HEK293 (cell line): ENCODE data around the gene EIF5A.

ENCODE experiments used
- EGR2 ChIP-seq: fragments of 450-650 bp; formaldehyde crosslinking; IDR thresholded peaks from 2 replicates; pipeline ENCODE4 v1.5.1; 2016; ENCODE audit warnings: low read depth, missing biosample characterization, missing genetic modification characterization
- GLIS2 ChIP-seq: fragments of 450-650 bp; formaldehyde crosslinking; IDR thresholded peaks from 2 replicates; pipeline ENCODE4 v1.5.1; 2016; ENCODE audit warnings: missing biosample characterization, missing genetic modification characterization
- MEIS1 ChIP-seq: sonication (generic); formaldehyde crosslinking; IDR thresholded peaks from 2 replicates; pipeline ENCODE4 v1.8.1; 2022; ENCODE audit warnings: missing genetic modification reagents, mild to moderate bottlenecking, borderline replicate concordance
- PATZ1 ChIP-seq: fragments of 450-650 bp; formaldehyde crosslinking; IDR thresholded peaks from 2 replicates; pipeline ENCODE4 v1.5.1; 2016; ENCODE audit warnings: missing biosample characterization, missing genetic modification characterization
- YY2 ChIP-seq: fragments of 450-650 bp; formaldehyde crosslinking; IDR thresholded peaks from 2 replicates; pipeline ENCODE4 v1.5.1; 2016; ENCODE audit warnings: missing biosample characterization, missing genetic modification characterization
- ZBTB10 ChIP-seq: fragments of 450-650 bp; formaldehyde crosslinking; IDR thresholded peaks from 2 replicates; pipeline ENCODE4 v1.5.1; 2016; ENCODE audit warnings: missing biosample characterization, missing genetic modification characterization
- ZBTB26 ChIP-seq: fragments of 450-650 bp; formaldehyde crosslinking; optimal IDR thresholded peaks from 2 replicates; pipeline ENCODE3; 2016; ENCODE audit warnings: missing biosample characterization, mild to moderate bottlenecking, missing genetic modification characterization
- ZBTB49 ChIP-seq: fragments of 450-650 bp; formaldehyde crosslinking; IDR thresholded peaks from 2 replicates; pipeline ENCODE4 v1.5.1; 2016; ENCODE audit warnings: missing biosample characterization, missing genetic modification characterization, low read depth
- ZBTB6 ChIP-seq: fragments of 450-650 bp; formaldehyde crosslinking; IDR thresholded peaks from 2 replicates; pipeline ENCODE4 v1.5.1; 2017; ENCODE audit warnings: missing biosample characterization, missing genetic modification characterization
- ZEB2 ChIP-seq: fragments of 450-650 bp; formaldehyde crosslinking; IDR thresholded peaks from 2 replicates; pipeline ENCODE4 v1.5.1; 2016; ENCODE audit warnings: missing biosample characterization, missing genetic modification characterization
- ZNF10 ChIP-seq: fragments of 450-650 bp; formaldehyde crosslinking; IDR thresholded peaks from 2 replicates; pipeline ENCODE4 v1.5.1; 2017; ENCODE audit warnings: missing biosample characterization, missing genetic modification characterization
- ZNF114 ChIP-seq: fragments of 450-650 bp; formaldehyde crosslinking; IDR thresholded peaks from 2 replicates; pipeline ENCODE4 v1.5.0; 2017; ENCODE audit warnings: missing biosample characterization, missing genetic modification characterization
- ZNF223 ChIP-seq: fragments of 450-650 bp; formaldehyde crosslinking; IDR thresholded peaks from 2 replicates; pipeline ENCODE4 v1.5.1; 2016; ENCODE audit warnings: missing biosample characterization, missing genetic modification characterization
- ZNF26 ChIP-seq: fragments of 450-650 bp; formaldehyde crosslinking; IDR thresholded peaks from 2 replicates; pipeline ENCODE4 v1.5.1; 2016; ENCODE audit warnings: missing biosample characterization, missing genetic modification characterization
- ZNF416 ChIP-seq: fragments of 450-650 bp; formaldehyde crosslinking; IDR thresholded peaks from 2 replicates; pipeline ENCODE4 v1.5.1; 2016; ENCODE audit warnings: missing biosample characterization, missing genetic modification characterization
- ZNF558 ChIP-seq: fragments of 450-650 bp; formaldehyde crosslinking; IDR thresholded peaks from 2 replicates; pipeline ENCODE4 v1.5.1; 2016; ENCODE audit warnings: missing biosample characterization, missing genetic modification characterization
- ZNF600 ChIP-seq: fragments of 450-650 bp; formaldehyde crosslinking; IDR thresholded peaks from 2 replicates; pipeline ENCODE4 v1.5.1; 2016; ENCODE audit warnings: missing biosample characterization, missing genetic modification characterization
- ZNF645 ChIP-seq: fragments of 450-650 bp; formaldehyde crosslinking; IDR thresholded peaks from 2 replicates; pipeline ENCODE4; 2016; ENCODE audit warnings: missing biosample characterization, missing genetic modification characterization
- ZNF660 ChIP-seq: fragments of 450-650 bp; IDR thresholded peaks from 2 replicates; pipeline ENCODE4 v1.5.1; 2018; ENCODE audit warnings: missing biosample characterization, mild to moderate bottlenecking, missing genetic modification characterization
- ZNF704 ChIP-seq: fragments of 450-650 bp; formaldehyde crosslinking; IDR thresholded peaks from 2 replicates; pipeline ENCODE4 v1.5.1; 2016; ENCODE audit warnings: missing biosample characterization, missing genetic modification characterization
- ZNF707 ChIP-seq: fragments of 450-650 bp; formaldehyde crosslinking; IDR thresholded peaks from 2 replicates; pipeline ENCODE4 v1.5.1; 2016; ENCODE audit warnings: missing biosample characterization, missing genetic modification characterization
- ZNF791 ChIP-seq: fragments of 450-650 bp; formaldehyde crosslinking; IDR thresholded peaks from 2 replicates; pipeline ENCODE4 v1.5.1; 2016; ENCODE audit warnings: missing biosample characterization, missing genetic modification characterization
- ZNF830 ChIP-seq: fragments of 450-650 bp; IDR thresholded peaks from 2 replicates; pipeline ENCODE4 v1.5.0; 2018; ENCODE audit warnings: missing biosample characterization, missing genetic modification characterization, low read depth, mild to moderate bottlenecking, moderate library complexity
- ZSCAN18 ChIP-seq: fragments of 450-650 bp; formaldehyde crosslinking; IDR thresholded peaks from 2 replicates; pipeline ENCODE4 v1.5.1; 2016; ENCODE audit warnings: missing biosample characterization, missing genetic modification characterization

The EIF5A gene

GRCh38 chr17:7306911-7307685 lies at the start of gene EIF5A (continued):
- TF ChIP-seq ZNF660 (tag by site-specific recombination): no peak; the same call in 1 of the 2 replicates
- no peak for TF ChIP-seq GLIS2 (tag by site-specific recombination)
- TF ChIP-seq ZNF600 (tag by site-specific recombination): peak; percentile 100
- TF ChIP-seq ZSCAN18 (tag by site-specific recombination): no peak
- TF ChIP-seq ZNF645 (tag by site-specific recombination): no peak
- peak; percentile 93 for TF ChIP-seq PATZ1
- TF ChIP-seq ZBTB49 (tag by site-specific recombination): no peak
- TF ChIP-seq ZNF558: no peak
- TF ChIP-seq ZEB2 (tag by site-specific recombination): peak; percentile 70; the same call in 1 of the 2 replicates
- TF ChIP-seq ZBTB6: no peak; the same call in 1 of the 2 replicates
- peak; percentile 57; the same call in 1 of the 2 replicates for TF ChIP-seq EGR2
- no peak for TF ChIP-seq ZBTB26 (tag by site-specific recombination)
- TF ChIP-seq ZNF10 (tag by site-specific recombination): no peak
- TF ChIP-seq ZBTB10: peak; percentile 7; the same call in 1 of the 2 replicates
- TF ChIP-seq ZNF223: no peak
- no peak for TF ChIP-seq ZNF416
- no peak for TF ChIP-seq ZNF26 (tag by site-specific recombination)
- TF ChIP-seq ZNF830: no peak
- no peak for TF ChIP-seq ZNF114
- TF ChIP-seq YY2 (tag by site-specific recombination): no peak; the same call in 1 of the 2 replicates
- TF ChIP-seq ZNF707 (tag by site-specific recombination): no peak
- TF ChIP-seq MEIS1 (CRISPR knock-in tag): no peak
- TF ChIP-seq ZNF704 (tag by site-specific recombination): no peak
- TF ChIP-seq ZNF791 (tag by site-specific recombination): no peak
